Measurements from ENCODE around the gene RAB4B.

The RAB4B gene

DNA sequence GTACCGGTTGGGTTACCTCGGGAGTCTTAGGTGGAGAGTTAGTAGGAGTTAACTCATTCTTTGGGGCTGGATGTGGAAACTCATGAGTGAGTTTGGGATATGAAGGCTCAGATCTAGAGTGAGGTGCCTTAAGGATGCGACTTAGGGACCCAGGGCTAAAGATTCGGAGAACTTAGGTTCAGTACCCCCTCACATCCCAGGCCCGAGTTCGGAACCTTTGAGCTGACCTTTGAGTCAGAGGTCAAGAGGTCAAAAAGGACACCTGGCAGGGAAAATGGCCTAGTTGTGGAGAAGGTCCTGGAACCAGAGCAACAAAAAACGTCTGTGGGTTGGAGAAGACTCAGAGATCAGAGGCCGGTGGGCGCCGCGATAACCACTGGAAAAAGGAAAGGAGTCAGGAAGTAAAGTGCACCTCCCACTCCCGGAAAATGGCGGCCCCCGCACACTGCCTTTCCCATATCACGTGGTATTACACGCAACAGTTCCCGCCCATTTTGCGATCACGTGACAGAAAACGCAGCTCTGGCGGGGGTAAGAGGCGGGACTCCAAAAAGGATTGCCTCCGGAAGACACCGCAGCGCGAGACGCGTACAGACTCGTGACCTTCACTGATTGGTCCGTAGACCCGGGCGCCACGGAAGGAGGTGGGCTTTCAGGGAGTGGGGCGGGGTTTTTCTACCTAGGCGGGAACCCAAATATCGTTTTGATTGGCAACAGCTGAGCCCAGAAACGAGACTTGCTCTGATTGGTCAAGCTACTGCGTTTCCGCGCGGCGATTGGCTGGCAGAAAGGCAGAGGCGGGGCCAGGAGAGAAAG is 27.8 kb upstream of the RAB4B start, which contains the start of gene ACTMAP:
TSS of gene ACTMAP (minus strand) at position 420 of the 816 bp plus-strand sequence. CDS start 674 bp downstream, outside the sequence.
- TF ChIP-seq, protein P1, sequence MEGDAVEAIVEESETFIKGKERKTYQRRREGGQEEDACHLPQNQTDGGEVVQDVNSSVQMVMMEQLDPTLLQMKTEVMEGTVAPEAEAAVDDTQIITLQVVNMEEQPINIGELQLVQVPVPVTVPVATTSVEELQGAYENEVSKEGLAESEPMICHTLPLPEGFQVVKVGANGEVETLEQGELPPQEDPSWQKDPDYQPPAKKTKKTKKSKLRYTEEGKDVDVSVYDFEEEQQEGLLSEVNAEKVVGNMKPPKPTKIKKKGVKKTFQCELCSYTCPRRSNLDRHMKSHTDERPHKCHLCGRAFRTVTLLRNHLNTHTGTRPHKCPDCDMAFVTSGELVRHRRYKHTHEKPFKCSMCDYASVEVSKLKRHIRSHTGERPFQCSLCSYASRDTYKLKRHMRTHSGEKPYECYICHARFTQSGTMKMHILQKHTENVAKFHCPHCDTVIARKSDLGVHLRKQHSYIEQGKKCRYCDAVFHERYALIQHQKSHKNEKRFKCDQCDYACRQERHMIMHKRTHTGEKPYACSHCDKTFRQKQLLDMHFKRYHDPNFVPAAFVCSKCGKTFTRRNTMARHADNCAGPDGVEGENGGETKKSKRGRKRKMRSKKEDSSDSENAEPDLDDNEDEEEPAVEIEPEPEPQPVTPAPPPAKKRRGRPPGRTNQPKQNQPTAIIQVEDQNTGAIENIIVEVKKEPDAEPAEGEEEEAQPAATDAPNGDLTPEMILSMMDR (IDR thresholded peaks at IDR 0.05; ENCODE audit: insufficient read depth, low read length, missing control alignments), result no peak
- peak; percentile 99 for DNase-seq (ENCODE audit: low read depth, low spot score)
- H3K4me3 ChIP-seq (ENCODE audit: low read depth, low read length), result peak within 1 kb of the TSS; percentile 97
- POLR2A ChIA-PET, result interaction anchor here (0.7 to 1.4 kb wide), 7 partner anchors 13 to 285 kb away, joined by 3 to 9 read pairs (median 4); partner anchors contain the start of genes BLVRB, COQ8B, ITPKC and RAB4B
- CTCF ChIA-PET, result interaction anchor here (1.1 kb wide), 1 partner anchor 394 kb away, joined by 3 read pairs; no protein-coding TSS in a partner anchor

DNA sequence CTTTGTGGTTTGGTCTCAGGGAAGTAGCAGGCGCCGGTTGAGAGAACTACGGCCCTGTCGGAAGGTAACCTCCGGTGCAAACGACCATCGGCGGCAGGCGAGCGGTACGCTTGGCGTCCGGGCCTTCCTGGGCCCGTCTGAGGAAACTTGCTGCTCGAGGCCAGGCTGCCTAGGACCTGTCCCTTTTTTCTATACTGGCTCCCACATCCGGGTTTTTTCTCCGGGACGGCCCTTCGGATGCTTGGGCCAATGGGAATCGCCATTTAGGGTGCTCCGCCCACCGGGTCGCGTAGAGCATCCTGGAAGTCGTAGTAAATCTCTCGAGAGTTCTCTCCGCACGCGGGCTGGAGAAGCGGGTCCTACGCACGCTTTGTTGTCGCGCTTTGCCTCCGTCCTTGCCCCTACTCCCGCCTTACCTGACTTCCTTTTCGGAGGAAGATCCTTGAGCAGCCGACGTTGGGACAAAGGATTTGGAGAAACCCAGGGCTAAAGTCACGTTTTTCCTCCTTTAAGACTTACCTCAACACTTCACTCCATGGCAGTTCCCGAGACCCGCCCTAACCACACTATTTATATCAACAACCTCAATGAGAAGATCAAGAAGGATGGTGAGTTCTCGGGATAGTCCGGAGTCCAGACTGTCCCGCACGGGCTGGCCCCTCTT is 27.0 kb upstream of the RAB4B start, which contains the start of gene SNRPA:
TSS of gene SNRPA (plus strand) at position 330 of the 664 bp plus-strand sequence. CDS start at position 536, 206 bp downstream.
- POLR2A ChIA-PET, result interaction anchor here (0.7 to 1.4 kb wide), 7 partner anchors 14 to 285 kb away, joined by 3 to 9 read pairs (median 4); partner anchors contain the start of genes BLVRB, COQ8B, ITPKC and RAB4B
- peak; percentile 78 for DNase-seq (ENCODE audit: low read depth, low spot score)
- H3K4me3 ChIP-seq (ENCODE audit: low read depth, low read length), result peak within 1 kb of the TSS; percentile 97
- TF ChIP-seq, protein P1 (IDR thresholded peaks at IDR 0.05; ENCODE audit: insufficient read depth, low read length, missing control alignments), result no peak
- CTCF ChIA-PET, result interaction anchor here (1.1 kb wide), 1 partner anchor 393 kb away, joined by 3 read pairs; no protein-coding TSS in a partner anchor

DNA sequence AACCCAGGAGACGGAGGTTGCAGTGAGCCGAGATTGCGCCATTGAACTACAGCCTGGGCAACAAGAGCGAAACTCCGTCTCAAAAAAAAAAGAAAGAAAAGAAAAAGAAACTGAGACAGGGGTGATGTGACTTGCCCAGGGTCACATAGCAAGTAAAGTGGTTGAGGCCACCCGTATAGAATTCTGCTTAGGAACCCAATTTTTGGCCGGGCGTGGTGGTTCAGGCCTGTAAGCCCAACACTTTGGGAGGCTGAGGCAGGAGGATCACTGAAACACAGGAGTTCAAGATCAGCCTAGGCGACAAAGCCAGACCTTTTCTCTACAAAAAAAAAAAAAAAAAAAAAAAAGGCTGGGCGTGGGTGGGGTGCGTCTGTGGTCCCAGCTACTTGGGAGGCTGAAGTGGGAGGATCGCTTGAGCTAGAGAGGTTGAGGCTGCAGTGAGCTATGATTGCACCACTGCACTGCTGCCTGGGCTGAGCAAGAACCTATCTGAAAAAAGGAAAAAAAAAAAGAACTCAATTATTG is 25.7 kb upstream of the RAB4B start:
- TF ChIP-seq, protein P1 (IDR thresholded peaks at IDR 0.05; ENCODE audit: insufficient read depth, low read length, missing control alignments), result no peak
- POLR2A ChIA-PET, result interaction anchor here (0.5 kb wide), 1 partner anchor 25 kb away, joined by 3 read pairs; the partner anchor contains the start of gene RAB4B
- CTCF ChIA-PET, result interaction anchor here (1.4 to 1.6 kb wide), 2 partner anchors 55 to 89 kb away, joined by 3 to 4 read pairs; no protein-coding TSS in a partner anchor
- no peak for DNase-seq (ENCODE audit: low read depth, low spot score)
- H3K4me3 ChIP-seq (ENCODE audit: low read depth, low read length), result peak overlapping the region; percentile 97

DNA sequence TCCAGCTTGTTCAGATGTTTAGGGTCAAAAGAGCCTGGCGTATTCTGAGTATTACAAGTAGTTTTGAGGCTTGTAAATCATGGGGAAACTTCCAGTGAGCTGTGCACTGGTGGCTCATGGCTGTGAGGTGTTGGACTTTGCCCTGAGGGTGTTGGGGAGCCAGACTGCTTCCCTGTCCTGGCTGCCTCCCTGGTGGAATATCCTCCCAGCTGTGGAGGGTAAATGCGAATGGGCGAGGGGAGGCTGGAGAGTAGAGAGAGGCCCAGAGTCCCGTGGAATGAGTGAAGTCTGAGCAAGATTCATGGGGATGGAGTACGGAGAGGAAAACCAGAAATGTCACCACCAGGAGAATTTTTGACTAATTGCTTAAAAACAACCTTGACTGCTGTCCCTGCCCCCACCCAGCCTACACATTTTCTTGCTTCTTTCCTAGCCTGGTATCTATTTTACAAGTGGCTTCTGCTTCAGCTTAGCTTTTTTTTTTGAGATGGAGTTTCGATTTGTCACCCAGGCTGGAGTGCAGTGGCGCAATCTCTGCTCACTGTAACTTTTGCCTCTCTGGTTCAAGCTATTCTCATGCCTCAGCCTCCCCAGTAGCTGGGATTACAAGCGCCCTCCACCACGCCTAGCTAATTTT is 23.3 kb upstream of the RAB4B start:
- CTCF ChIA-PET, result interaction anchor here (1.0 to 1.7 kb wide), 4 partner anchors 23 to 92 kb away, joined by 3 read pairs; no protein-coding TSS in a partner anchor
- POLR2A ChIA-PET, result interaction anchor here (0.6 kb wide), 1 partner anchor 48 kb away, joined by 3 read pairs; no protein-coding TSS in a partner anchor
- TF ChIP-seq, protein P1 (IDR thresholded peaks at IDR 0.05; ENCODE audit: insufficient read depth, low read length, missing control alignments), result no peak
- DNase-seq (ENCODE audit: low read depth, low spot score), result no peak
- no peak overlapping the region for H3K4me3 ChIP-seq (ENCODE audit: low read depth, low read length)

DNA sequence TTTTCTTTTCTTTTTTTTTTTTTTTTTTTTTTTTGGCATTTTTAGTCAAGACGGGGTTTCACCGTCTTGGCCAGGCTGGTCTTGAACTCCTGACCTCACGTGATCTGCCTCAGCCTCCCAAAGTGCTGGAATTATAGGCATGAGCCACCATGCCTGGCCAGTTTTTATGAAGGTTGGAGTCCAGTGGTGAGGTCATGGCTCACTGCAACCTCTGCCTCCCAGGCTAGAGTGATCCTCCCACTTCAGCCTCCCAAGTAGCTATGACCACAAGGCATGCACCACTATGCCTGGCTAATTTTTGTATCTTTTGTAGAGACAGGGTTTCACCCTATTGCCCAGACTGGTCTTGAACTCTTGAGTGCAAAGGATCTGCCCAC is 22.8 kb upstream of the RAB4B start:
- H3K4me3 ChIP-seq (ENCODE audit: low read depth, low read length), result no peak overlapping the region
- no peak for DNase-seq (ENCODE audit: low read depth, low spot score)
- CTCF ChIA-PET, result interaction anchor here (1.0 to 1.7 kb wide), 3 partner anchors 51 to 93 kb away, joined by 3 read pairs; no protein-coding TSS in a partner anchor
- TF ChIP-seq, protein P1 (IDR thresholded peaks at IDR 0.05; ENCODE audit: insufficient read depth, low read length, missing control alignments), result no peak
- POLR2A ChIA-PET, result no interaction called here
